HL-60 (cell line): Measurements from ENCODE around the gene KIRREL1.

ENCODE experiments used
- DNase-seq, 2 experiments: peaks; one replicate each; pipeline ENCODE4 v3.0.0-alpha.2; 2010 to 2020; ENCODE audit warnings: low read depth in 1 of 2, low spot score in 1 of 2
- H3K27ac ChIP-seq: fragments of 250-450 bp; sonication (Bioruptor Pico); replicated peaks from 2 replicates; pipeline ENCODE4 v1.5.1; 2020; ENCODE audit warnings: mild to moderate bottlenecking, moderate library complexity
- H3K27me3 ChIP-seq: fragments of 250-450 bp; sonication (Bioruptor Pico); 2 replicates; pipeline ENCODE4 v1.5.1; 2021; ENCODE audit warnings: mild to moderate bottlenecking, moderate library complexity; ENCODE audit not compliant: insufficient read depth, poor library complexity, severe bottlenecking
- H3K4me3 ChIP-seq: replicated peaks from 2 replicates; pipeline ENCODE4 v1.5.1; 2011; ENCODE audit warnings: mild to moderate bottlenecking, control low read depth, low read length; ENCODE audit not compliant: insufficient read depth
- GABPA ChIP-seq: IDR thresholded peaks from 2 replicates; pipeline ENCODE4 v1.6.1; 2012; ENCODE audit warnings: low read depth
- POLR2AphosphoS5 ChIP-seq: IDR thresholded peaks from 2 replicates; pipeline ENCODE4 v1.6.1; 2012; ENCODE audit warnings: low read depth
- SPI1 ChIP-seq: IDR thresholded peaks from 2 replicates; pipeline ENCODE4 v1.6.1; 2012; ENCODE audit warnings: low read depth, mild to moderate bottlenecking, borderline replicate concordance
- TF ChIP-seq, protein P1 (sequence below): IDR thresholded peaks from 2 replicates; pipeline ENCODE4 v1.6.1; 2012; ENCODE audit warnings: low read depth; ENCODE audit not compliant: insufficient replicate concordance
- TF ChIP-seq, protein P2 (sequence below): IDR thresholded peaks from one replicate; pipeline ENCODE4 v1.5.1; 2011; ENCODE audit warnings: low read length, control low read depth, inconsistent platforms; ENCODE audit not compliant: insufficient read depth

The KIRREL1 gene

DNA sequence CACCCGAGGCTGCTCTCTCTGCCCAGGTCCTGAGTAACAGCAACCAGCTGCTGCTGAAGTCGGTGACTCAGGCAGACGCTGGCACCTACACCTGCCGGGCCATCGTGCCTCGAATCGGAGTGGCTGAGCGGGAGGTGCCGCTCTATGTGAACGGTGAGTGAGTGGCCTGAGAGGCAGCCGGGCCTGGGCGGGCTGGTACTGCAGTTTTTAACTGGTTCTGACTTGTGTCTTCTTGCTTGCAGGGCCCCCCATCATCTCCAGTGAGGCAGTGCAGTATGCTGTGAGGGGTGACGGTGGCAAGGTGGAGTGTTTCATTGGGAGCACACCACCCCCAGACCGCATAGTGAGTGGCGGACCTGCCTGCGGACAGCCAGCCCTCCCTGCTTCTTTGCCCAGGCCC lies 96.0 kb downstream of the KIRREL1 start:
- Histone ChIP-seq H3K27me3 (peaks cover 2% of the 10 kb centered on the region), H3K4me3 (no peak overlapping the region), H3K27ac (no peak overlapping the region)
- TF ChIP-seq, protein P1, sequence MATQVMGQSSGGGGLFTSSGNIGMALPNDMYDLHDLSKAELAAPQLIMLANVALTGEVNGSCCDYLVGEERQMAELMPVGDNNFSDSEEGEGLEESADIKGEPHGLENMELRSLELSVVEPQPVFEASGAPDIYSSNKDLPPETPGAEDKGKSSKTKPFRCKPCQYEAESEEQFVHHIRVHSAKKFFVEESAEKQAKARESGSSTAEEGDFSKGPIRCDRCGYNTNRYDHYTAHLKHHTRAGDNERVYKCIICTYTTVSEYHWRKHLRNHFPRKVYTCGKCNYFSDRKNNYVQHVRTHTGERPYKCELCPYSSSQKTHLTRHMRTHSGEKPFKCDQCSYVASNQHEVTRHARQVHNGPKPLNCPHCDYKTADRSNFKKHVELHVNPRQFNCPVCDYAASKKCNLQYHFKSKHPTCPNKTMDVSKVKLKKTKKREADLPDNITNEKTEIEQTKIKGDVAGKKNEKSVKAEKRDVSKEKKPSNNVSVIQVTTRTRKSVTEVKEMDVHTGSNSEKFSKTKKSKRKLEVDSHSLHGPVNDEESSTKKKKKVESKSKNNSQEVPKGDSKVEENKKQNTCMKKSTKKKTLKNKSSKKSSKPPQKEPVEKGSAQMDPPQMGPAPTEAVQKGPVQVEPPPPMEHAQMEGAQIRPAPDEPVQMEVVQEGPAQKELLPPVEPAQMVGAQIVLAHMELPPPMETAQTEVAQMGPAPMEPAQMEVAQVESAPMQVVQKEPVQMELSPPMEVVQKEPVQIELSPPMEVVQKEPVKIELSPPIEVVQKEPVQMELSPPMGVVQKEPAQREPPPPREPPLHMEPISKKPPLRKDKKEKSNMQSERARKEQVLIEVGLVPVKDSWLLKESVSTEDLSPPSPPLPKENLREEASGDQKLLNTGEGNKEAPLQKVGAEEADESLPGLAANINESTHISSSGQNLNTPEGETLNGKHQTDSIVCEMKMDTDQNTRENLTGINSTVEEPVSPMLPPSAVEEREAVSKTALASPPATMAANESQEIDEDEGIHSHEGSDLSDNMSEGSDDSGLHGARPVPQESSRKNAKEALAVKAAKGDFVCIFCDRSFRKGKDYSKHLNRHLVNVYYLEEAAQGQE, result no peak
- TF ChIP-seq, protein P2, sequence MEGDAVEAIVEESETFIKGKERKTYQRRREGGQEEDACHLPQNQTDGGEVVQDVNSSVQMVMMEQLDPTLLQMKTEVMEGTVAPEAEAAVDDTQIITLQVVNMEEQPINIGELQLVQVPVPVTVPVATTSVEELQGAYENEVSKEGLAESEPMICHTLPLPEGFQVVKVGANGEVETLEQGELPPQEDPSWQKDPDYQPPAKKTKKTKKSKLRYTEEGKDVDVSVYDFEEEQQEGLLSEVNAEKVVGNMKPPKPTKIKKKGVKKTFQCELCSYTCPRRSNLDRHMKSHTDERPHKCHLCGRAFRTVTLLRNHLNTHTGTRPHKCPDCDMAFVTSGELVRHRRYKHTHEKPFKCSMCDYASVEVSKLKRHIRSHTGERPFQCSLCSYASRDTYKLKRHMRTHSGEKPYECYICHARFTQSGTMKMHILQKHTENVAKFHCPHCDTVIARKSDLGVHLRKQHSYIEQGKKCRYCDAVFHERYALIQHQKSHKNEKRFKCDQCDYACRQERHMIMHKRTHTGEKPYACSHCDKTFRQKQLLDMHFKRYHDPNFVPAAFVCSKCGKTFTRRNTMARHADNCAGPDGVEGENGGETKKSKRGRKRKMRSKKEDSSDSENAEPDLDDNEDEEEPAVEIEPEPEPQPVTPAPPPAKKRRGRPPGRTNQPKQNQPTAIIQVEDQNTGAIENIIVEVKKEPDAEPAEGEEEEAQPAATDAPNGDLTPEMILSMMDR, result no peak
- TF ChIP-seq SPI1 (no peak), GABPA (no peak), POLR2AphosphoS5 (no peak)
- no peak for DNase-seq

DNA sequence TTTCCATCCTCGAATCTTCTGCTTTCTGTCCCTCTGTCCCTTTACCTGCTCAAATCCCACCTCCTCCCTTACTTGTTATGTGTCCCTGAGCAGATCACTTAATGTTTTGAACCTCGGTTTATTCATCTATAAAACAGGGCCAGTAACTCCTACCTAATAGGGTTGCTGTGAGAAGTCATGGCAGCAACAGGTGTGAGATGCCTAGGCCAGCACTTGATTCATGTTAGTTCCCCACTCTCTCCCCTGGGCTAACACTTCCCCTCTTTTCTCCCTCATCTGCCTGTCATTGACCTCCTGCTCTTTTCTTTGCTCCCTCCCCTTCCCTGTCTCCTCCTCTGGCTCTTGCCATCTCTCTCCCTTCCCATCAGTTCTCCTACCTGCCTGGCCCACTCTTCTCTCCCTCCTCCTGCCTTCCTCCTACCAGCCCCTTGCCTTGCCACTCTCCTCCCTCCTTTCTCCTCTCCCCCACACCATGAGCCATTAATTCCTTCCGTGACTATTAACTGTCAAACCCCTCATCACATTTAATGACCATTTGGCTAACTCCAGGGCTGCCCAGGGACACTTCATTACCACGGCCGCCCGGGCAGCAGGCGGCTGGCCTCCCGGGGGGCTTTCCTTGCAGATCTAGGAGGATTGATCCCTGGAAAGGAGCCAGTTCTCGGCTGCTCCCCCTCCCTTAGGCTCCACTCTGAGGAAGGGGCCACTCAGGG lies 96.6 kb downstream of the KIRREL1 start:
- no peak for DNase-seq
- peaks cover 2% of the 10 kb centered on the region for H3K27me3 ChIP-seq
- no peak overlapping the region for H3K27ac ChIP-seq
- no peak overlapping the region for H3K4me3 ChIP-seq
- TF ChIP-seq SPI1, result 0 out of 2 replicates have a peak, but pooled peaks have one; percentile 4
- TF ChIP-seq, protein P1, result no peak

DNA sequence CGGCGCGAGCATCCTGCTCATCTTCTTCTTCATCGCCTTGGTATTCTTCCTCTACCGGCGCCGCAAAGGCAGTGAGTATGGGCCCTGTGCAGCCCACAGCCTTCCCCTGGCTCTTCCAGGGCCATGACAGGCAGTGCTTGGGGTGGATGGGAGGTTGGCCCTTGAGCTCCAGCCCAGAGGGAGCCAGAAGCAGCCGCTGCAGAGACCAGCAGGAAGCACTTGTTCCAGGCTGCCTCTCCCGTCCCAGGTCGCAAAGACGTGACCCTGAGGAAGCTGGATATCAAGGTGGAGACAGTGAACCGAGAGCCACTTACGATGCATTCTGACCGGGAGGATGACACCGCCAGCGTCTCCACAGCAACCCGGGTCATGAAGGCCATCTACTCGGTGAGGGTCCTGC lies 99.9 kb downstream of the KIRREL1 start:
- Histone ChIP-seq H3K4me3 (no peak overlapping the region), H3K27me3 (peaks cover 2% of the 10 kb centered on the region), H3K27ac (no peak overlapping the region)
- no peak for DNase-seq
- TF ChIP-seq, protein P2, result no peak
- TF ChIP-seq POLR2AphosphoS5, result no peak
- TF ChIP-seq, protein P1, result no peak
- TF ChIP-seq SPI1, result no peak
- no peak for TF ChIP-seq GABPA
